HUES64 (cell line): ENCODE data around the gene ARHGEF17.

Experiments
- H3K27ac ChIP-seq: 2 replicates; pipeline ENCODE4 v1.7.0; 2013; ENCODE audit warnings: low read depth, low read length, inconsistent platforms
- H3K27me3 ChIP-seq: 2 replicates; pipeline ENCODE4 v1.6.1; 2013; ENCODE audit warnings: mild to moderate bottlenecking, low read length; ENCODE audit not compliant: insufficient read depth
- H3K36me3 ChIP-seq: 2 replicates; pipeline ENCODE4 v1.6.1; 2013; ENCODE audit warnings: mild to moderate bottlenecking, low read length; ENCODE audit not compliant: insufficient read depth
- H3K4me1 ChIP-seq: 2 replicates; pipeline ENCODE4 v1.6.1; 2013; ENCODE audit warnings: mild to moderate bottlenecking, low read length, moderate library complexity; ENCODE audit not compliant: insufficient read depth
- H3K4me3 ChIP-seq: 2 replicates; pipeline ENCODE4 v1.5.1; 2013; ENCODE audit warnings: mild to moderate bottlenecking, low read length, moderate library complexity
- H3K9ac ChIP-seq: 2 replicates; pipeline ENCODE4 v1.6.1; 2013; ENCODE audit warnings: mild to moderate bottlenecking, low read depth, low read length
- H3K9me3 ChIP-seq: 2 replicates; pipeline ENCODE4 v1.6.1; 2013; ENCODE audit warnings: low read depth, low read length; ENCODE audit not compliant: insufficient read depth
- WGBS: fragments of 150-250, 120-280 bp; methylation state at CpG from one replicate; pipeline ENCODE4 v1.1.7; 2013; ENCODE audit warnings: missing lambda C conversion rate; 5-methylcytosine and 5-hydroxymethylcytosine counted together

ARHGEF17 gene

DNA sequence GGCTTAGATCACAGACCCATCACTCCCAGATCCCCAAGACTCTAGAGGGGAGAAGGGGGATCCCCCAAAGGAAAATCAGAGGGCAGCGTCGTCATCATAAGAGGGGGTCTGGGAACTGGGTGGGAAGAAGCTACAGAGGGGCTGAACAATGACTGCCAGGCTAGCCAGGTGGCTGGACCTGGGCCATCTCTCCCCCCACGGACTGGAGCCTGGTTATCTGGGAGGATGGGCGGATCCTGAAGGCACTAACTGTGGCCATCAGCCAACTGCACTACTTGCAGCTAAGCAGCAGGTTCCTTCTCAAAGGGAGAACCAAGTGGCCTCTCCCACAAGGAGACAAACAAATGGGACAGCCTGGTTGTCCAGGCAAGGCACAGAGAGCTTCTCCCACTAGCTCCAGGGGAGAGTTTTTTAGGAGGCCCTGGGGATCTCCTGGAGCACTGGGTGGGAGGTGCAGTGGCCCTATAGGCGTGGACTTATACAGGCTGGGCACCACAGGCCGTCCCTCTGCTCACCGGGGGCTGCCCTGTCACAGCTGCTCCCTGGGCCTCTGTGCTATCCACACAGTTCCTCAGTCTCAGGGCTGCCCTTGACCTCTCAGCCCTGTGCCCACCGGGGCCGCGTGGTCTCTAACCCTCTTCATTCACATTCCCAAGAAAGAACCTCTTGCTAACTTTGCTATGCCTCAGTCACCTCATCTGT, 20.5 kb upstream of the ARHGEF17 start:
- 91% methylated on average over 10 of the region's 10 CpGs for WGBS
- H3K36me3 ChIP-seq = no peaks in the 10 kb centered on the region
- H3K4me3 ChIP-seq = no peak overlapping the region
- peaks cover 4% of the 10 kb centered on the region; the same call in 1 of the 2 replicates for H3K4me1 ChIP-seq
- no peaks in the 10 kb centered on the region for H3K27me3 ChIP-seq
- no peak overlapping the region for H3K27ac ChIP-seq
- H3K9ac ChIP-seq = no peak overlapping the region
- H3K9me3 ChIP-seq = no peaks in the 10 kb centered on the region

DNA sequence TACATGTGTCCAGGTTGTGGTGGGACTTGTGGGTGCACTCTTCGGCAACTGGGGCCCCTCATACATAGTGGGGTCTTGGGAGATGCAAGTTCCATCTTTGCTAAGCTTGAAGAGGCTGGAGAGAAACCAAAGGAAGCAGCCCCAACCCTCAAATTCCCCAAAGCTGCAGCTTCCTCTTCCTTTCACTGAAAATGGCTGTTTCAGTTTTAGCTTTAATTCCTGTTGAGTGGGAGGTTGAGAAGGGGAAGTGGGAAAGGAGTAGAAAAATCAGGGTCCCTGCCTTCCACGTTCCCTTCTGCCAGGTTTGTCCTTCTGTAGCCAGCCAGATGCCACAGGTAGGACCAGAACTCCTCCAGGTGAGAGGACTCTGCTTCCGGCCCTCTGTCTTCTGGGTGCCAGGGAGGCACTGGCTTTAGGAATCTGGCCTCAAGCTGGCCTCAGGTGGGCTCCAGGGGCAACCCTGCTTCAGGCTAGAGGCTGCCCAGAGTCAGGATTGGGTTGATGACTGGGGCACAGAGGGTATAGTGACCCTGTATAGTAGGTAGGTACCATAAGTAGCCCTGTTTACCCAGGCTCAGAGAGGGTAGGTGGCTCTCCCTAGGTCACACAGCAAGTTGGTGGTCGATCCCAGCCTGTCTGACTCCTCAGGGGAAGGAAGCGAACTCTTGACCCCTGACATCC, 19.7 kb upstream of the ARHGEF17 start:
- no peak overlapping the region for H3K9ac ChIP-seq
- 88% methylated on average over 5 of the region's 5 CpGs for WGBS
- no peak overlapping the region for H3K27ac ChIP-seq

DNA sequence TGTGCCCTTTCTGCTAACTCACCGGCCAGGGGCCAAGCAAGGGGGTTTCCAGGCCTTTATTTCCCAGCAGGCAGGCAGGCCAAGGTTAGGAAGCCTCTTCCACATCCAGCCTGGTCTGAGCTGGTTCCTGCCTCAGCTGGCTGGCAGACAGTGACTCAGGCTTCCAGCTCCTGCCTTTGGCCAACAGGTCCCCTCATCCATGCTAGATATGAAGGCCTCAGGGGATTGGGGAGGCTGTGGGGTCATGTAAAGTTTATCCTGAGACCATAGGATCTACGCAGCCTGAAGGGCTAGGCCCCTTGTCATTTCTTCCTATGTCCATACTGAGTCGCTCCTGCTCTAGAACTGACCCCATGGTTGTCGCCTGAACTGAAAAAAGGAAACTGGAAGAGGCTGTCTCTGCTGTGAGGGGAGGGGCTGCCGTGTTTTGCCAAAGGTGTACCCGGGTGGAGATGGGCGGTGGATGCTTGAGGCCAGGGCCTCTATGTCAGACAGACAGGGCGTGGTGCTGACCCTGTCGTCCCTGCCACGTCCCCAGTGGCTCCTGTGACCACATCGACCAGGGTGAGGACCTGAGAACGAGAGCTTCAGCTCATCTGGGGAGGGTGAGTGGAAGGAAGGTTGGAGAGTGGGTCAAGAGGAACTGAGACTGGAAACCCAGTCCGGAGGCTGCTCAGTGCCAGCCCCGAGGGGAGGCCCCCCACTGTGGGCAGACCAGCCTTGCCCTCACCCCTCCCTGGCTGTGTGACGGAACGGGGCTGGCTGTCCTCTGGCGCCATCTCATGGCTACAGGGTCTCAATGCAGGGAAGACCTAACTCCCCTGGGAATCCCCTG, 19.0 kb upstream of the ARHGEF17 start:
- 48% methylated on average over 17 of the region's 17 CpGs for WGBS
- Histone ChIP-seq H3K9ac (no peak overlapping the region), H3K4me1 (peaks cover 4% of the 10 kb centered on the region; the same call in 1 of the 2 replicates), H3K27me3 (no peaks in the 10 kb centered on the region), H3K4me3 (no peak overlapping the region), H3K9me3 (no peaks in the 10 kb centered on the region), H3K36me3 (no peaks in the 10 kb centered on the region), H3K27ac (no peak overlapping the region)

More for the DNA sequence above, 19.7 kb upstream of the ARHGEF17 start:
- H3K36me3 ChIP-seq = no peaks in the 10 kb centered on the region
- H3K4me3 ChIP-seq = no peak overlapping the region
- no peaks in the 10 kb centered on the region for H3K27me3 ChIP-seq
- H3K4me1 ChIP-seq = peaks cover 4% of the 10 kb centered on the region; the same call in 1 of the 2 replicates
- no peaks in the 10 kb centered on the region for H3K9me3 ChIP-seq

DNA sequence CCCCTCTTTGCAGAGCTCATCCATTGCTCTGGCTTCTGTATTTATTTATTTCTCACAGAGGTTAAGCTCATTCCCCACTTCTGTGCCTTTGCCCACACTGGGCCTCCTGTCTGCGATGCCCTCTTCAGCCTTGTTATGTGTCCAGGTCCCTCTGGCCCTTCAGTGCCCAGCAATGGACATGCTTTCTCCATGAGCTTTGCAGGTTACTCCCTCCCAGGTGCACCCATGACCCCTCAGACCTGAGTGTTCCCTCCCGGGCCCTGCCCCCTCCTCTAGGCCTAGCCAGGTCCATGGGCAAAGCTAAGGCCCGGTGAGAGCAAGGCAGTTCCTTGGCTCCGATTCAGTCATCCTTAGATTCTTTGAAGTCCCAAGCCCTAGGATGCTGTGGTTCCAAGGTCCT, 17.5 kb upstream of the ARHGEF17 start:
- Histone ChIP-seq H3K27ac (no peak overlapping the region), H3K9me3 (no peaks in the 10 kb centered on the region), H3K4me3 (no peak overlapping the region), H3K27me3 (no peaks in the 10 kb centered on the region), H3K4me1 (peaks cover 7% of the 10 kb centered on the region; the same call in 1 of the 2 replicates), H3K9ac (no peak overlapping the region), H3K36me3 (no peaks in the 10 kb centered on the region)
- WGBS = 93% methylated on average over 4 of the region's 4 CpGs

DNA sequence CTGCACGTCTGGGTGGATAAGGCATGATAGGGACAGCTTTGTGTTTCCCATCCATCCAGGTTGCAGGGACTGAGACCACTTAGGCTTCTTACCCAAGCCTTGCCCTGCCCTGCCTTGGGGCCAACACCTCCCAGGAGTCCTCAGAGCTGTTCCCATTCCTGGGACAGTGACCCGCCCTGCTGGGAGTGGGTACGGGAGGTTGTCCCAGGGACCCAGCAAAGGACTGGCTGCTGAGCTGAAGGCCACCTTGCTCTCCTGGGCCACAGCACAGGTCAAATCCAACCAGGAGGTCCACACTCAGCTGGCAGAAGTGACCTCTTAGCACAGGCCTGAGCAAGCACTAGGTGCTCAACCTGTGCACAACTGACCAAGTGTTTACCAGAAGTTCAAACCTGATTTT, 16.9 kb upstream of the ARHGEF17 start:
- Histone ChIP-seq H3K36me3 (no peaks in the 10 kb centered on the region), H3K4me3 (no peak overlapping the region), H3K9me3 (no peaks in the 10 kb centered on the region), H3K4me1 (peaks cover 7% of the 10 kb centered on the region; the same call in 1 of the 2 replicates), H3K27ac (no peak overlapping the region), H3K9ac (no peak overlapping the region), H3K27me3 (no peaks in the 10 kb centered on the region)
- WGBS = 89% methylated on average over 3 of the region's 3 CpGs

DNA sequence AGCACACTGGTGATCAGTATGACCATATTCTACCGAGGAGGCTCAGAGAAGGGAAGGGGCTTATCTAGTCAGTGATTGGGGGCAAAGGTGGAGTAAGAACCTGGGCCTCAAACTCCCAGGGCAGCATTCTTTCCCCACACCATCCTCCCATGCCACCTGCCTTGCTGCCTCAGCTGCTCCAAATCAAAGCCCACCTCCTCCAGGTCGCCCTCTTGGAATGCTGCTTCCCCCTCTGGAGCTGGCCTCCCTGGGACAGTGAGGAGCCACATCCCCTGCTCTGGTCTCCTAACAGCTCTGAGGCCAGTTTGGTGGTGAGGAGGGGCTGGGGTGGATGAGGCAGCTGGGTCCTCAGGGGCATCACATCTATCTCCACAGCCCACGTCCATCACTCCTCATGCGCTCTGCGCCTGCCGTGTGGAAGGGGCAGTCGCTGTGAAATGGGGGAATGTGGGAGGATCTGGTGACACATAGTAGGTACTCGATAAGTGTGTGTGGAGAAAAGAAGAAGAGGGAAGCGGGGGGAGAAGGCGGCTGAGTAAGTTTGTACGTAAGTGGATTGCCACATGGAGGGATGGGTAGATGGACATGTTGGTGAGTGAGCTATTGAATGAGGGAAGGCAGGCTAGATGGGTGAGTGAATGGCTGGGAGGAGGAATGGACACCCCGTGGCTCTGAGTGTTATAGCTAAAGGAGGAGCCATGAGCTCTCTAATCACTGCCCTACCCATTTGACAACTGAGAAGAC, 16.1 kb upstream of the ARHGEF17 start:
- H3K9me3 ChIP-seq = no peaks in the 10 kb centered on the region
- WGBS = 82% methylated on average over 11 of the region's 12 CpGs
- no peak overlapping the region for H3K27ac ChIP-seq
- H3K4me3 ChIP-seq = no peak overlapping the region
- peaks cover 7% of the 10 kb centered on the region; the same call in 1 of the 2 replicates for H3K4me1 ChIP-seq
- no peak overlapping the region for H3K9ac ChIP-seq
- H3K36me3 ChIP-seq = no peaks in the 10 kb centered on the region
- no peaks in the 10 kb centered on the region for H3K27me3 ChIP-seq

DNA sequence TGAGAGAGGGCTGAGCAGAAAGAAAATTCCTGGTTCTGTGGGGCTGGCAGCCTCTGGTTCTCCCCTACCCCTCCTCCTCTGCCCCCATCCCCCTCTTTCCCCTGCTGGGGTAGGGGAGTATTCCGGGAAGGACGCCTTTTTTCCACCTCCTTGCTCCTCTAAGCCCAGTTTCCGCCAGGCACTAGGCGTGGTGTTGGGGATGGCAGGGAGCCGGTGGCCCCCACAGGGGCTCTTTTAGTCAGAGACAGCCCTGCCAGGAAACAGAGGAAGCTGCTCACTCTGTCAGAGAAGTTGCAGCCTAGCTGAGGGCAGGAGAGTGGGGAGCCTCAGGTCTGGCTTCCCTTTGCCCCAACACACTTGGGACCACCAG, 15.6 kb upstream of the ARHGEF17 start:
- 55% methylated on average over 3 of the region's 5 CpGs for WGBS
- H3K9me3 ChIP-seq = no peaks in the 10 kb centered on the region

DNA sequence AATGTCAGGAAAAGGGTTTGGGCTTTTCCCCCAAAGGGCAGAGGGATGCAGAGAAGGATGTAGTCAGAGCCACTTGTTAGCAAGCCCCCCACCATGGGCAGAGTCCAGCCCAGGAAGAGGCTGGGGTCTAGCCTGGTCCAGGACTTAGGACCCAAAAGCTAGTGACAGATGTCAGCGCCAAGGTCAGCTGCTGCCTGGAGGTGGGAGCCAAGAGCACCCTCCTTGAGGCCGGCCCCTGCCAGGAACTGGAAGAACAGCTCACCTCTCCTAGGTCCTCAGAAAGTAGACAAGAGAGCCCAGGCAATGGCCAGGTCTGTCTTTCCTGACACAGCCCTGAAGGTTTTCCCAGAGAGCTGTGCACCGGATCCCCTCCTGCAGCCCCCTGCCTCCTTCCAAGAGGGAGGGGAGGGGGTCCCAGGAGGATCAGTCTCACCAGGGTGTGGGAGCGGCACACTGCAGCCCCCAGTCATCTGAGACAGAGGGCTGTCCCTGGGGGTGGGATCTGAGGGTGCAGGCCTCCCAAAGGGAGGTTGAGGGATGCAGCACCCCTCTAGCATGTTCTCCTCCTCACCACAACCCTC, 14.6 kb upstream of the ARHGEF17 start:
- Histone ChIP-seq H3K27me3 (no peaks in the 10 kb centered on the region), H3K36me3 (no peaks in the 10 kb centered on the region), H3K27ac (no peak overlapping the region), H3K9ac (no peak overlapping the region), H3K9me3 (no peaks in the 10 kb centered on the region), H3K4me3 (no peak overlapping the region), H3K4me1 (peaks cover 7% of the 10 kb centered on the region; the same call in 1 of the 2 replicates)
- WGBS = 83% methylated on average over 4 of the region's 4 CpGs

More for the DNA sequence above, 15.6 kb upstream of the ARHGEF17 start:
- no peak overlapping the region for H3K27ac ChIP-seq
- no peaks in the 10 kb centered on the region for H3K27me3 ChIP-seq
- no peak overlapping the region for H3K4me3 ChIP-seq
- no peaks in the 10 kb centered on the region for H3K36me3 ChIP-seq
- H3K9ac ChIP-seq = no peak overlapping the region
- peaks cover 7% of the 10 kb centered on the region; the same call in 1 of the 2 replicates for H3K4me1 ChIP-seq

DNA sequence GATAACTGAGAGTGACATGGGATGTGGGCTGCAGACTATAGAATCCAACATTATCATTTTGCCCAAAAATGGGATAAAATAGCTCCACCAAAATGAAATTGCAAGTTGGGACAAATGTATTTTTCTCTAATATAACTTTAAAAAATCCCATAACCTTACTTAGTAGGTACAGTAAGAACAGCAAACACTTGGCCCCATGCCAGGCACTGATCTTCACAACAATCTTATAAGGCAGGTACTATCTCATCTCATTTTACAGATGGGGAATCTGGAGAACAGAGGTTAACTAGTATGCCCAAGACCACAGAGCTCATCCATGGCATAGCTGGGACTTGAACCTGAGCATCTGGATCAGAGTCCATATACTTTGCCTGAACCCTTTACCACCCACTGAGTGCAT, 13.5 kb upstream of the ARHGEF17 start:
- no peaks in the 10 kb centered on the region for H3K36me3 ChIP-seq
- no peak overlapping the region for H3K9ac ChIP-seq
- no peak overlapping the region for H3K4me3 ChIP-seq
- H3K4me1 ChIP-seq = peaks cover 2% of the 10 kb centered on the region; the same call in 1 of the 2 replicates
- no peaks in the 10 kb centered on the region for H3K9me3 ChIP-seq
- H3K27ac ChIP-seq = no peak overlapping the region
- no peaks in the 10 kb centered on the region for H3K27me3 ChIP-seq

DNA sequence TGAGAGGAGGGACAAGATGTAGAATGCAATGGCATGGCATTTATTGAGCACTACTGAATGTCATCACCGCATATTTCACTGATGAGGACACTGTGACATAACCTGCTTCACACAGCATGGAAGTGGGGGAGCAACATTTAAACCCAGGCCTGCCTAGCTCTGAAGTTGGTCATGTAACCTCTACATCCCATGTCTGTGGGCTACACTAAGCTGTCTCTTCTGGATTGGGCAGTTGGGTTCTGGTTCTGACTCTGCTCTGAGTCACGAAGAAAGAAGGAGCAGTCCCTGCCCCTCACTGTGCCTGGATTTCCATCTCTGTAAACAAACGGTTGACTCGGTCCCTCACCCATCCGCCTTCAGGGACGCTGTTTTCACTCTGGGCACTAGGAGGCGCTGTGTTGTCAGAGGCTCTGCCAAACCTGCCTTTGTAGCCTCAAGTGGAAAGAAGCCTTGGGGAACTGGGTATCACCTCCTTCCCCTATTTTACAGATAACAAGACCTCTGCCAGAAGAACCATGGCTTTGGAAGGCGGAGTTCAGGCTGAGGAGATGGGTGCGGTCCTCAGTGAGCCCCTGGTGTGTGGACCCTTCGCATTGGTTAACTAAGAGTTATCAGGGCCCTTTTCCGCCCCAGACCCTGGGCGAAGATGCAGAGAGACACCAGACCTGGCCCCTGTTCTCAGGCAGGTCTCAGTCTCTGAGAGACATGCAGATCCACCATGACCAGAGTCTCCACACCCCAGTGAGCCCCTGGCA, 12.7 kb upstream of the ARHGEF17 start:
- WGBS = 35% methylated on average over 12 of the region's 12 CpGs
- H3K4me3 ChIP-seq = no peak overlapping the region
- H3K9ac ChIP-seq = no peak overlapping the region
- peaks cover 4% of the 10 kb centered on the region; the same call in 1 of the 2 replicates for H3K4me1 ChIP-seq
- H3K27ac ChIP-seq = no peak overlapping the region
- H3K36me3 ChIP-seq = no peaks in the 10 kb centered on the region
- no peaks in the 10 kb centered on the region for H3K27me3 ChIP-seq
- H3K9me3 ChIP-seq = no peaks in the 10 kb centered on the region
